ENCODE results near the gene GLDN.

GLDN gene

GRCh38 chr15:51363383-51363782 lies 21.9 kb downstream of the GLDN start:
- DNase-seq = no peak

- DNase-seq = no peak
Observed at GRCh38 chr15:51365417-51365816, 24.0 kb downstream of the GLDN start.

DNA sequence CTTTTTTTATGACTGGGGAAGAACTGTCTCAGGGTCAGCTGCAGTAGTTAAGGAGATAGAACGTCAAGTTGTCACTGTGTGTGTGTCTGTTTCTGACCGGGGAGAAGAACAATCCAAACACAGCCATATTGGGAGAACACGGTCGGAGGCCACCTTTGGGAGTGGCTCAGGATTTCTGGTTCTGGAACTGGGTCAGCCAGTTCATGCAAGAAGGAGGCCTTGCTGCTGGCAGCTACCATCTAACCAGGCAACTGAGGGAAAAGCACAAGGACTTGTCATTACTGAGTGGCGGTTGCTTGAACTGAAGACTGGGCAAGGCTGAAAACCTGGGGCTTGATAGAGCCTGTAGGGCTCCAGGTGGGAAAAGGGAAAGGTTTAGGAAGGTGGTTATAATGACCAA lies 24.6 kb downstream of the GLDN start:
- no peak for DNase-seq

DNA sequence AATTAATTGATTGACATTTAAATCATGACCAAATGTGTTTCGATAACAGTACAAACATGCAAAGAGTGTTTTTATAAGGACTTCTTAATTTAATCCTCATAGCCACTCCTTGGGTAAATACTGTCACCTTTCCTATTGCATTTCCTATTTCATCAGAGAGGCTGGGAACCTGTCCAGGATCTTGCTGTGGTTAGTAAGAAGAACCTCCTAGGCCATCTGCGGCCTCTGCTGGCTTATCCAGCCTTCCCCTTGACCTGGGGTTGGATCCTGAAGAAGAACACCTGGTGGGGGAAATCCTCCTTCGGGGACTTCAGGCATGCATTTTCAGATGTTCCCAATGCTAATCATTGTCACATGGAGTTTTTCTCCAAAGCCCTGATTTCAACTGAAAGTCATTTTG lies 25.5 kb downstream of the GLDN start:
- no peak for DNase-seq

- DNase-seq = no peak
Observed at GRCh38 chr15:51367322-51367976, 26.0 kb downstream of the GLDN start.

- DNase-seq = no peak
Observed at GRCh38 chr15:51368307-51368706, 26.9 kb downstream of the GLDN start.

DNA sequence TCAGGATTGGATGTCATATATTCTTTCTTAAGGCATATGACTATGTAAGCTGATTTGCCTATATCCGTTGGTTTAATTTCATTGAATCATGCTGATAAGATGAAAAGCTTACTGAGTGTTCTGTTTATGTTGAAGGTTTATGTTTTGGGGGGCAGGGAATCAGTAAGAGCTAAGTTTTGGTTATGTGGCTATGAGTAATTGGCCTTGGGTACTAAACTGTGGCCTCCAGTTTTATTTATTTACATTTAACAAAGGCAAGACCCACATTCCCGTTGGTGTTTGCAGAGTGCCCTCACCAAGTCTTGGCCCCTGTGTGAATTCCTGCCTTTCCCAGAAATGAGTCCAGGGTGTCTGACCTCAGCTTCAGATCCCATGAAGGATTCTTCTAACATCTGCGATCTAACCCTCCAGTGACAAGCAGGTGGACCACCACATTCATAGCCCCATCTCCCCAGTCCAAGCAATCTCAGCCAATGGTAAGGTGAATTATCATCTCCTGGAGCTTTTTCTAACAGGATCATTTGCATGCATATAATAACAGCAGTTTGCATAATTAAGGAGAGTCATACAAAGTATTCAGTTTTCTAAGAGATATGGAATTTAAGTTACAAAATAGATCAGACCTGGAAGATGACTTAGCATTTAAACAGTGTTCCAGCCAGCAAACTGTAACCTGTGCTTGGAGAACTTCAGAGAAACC lies 27.4 kb downstream of the GLDN start:
- no peak for DNase-seq

DNA sequence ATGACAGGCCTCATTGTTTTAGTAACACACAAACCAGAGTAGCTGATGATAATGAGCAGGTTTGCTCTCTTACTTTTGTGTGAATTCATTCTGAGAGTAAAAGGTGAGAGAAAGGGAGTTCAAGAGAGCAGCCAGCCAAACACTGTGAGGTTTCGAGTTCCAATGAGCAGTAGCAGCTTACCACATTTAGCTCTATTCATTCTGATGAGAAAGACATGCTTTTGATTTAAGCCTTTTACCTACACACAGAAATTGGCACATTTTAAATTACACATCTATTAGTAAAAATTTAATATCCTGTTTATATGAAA lies 28.0 kb downstream of the GLDN start:
- DNase-seq = no peak

DNA sequence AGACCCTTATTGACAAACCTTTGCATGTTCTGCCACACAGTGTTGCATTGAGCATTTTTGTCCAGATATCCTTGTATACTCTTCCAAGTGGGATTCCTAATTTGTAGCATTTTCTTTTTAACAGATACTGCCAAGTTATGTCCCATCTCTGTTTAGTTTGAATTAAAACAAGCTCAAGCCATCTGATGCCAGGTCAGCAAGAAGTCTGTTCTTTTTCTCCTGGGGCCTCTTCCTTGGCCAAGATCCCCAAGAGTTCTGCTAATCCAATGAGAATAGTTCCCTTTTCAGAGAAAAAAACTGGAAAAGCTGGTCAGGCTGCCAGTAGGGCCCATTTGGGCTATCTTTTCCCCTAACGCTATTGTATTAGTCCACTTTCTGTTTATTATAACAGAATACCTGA lies 29.8 kb downstream of the GLDN start:
- no peak for DNase-seq

DNA sequence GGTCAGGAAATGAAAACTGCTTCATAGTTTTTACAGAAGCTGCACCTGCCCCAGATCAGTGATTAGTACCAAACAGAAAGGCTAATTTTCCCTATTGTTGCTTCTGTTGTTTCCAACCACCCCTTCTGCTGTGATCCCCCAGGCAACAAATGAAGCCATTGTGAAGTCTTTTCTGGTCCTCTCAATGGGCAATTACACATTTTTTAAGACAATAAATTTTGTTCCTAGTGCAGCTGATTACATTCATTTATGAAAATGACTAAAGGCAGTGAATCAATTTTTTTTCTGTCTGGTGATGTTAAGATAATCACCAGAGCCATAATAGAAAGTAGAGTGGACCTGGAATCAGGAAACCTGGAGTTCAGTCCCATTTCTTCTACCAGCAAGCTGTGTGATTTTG lies 32.7 kb downstream of the GLDN start:
- no peak for DNase-seq

DNA sequence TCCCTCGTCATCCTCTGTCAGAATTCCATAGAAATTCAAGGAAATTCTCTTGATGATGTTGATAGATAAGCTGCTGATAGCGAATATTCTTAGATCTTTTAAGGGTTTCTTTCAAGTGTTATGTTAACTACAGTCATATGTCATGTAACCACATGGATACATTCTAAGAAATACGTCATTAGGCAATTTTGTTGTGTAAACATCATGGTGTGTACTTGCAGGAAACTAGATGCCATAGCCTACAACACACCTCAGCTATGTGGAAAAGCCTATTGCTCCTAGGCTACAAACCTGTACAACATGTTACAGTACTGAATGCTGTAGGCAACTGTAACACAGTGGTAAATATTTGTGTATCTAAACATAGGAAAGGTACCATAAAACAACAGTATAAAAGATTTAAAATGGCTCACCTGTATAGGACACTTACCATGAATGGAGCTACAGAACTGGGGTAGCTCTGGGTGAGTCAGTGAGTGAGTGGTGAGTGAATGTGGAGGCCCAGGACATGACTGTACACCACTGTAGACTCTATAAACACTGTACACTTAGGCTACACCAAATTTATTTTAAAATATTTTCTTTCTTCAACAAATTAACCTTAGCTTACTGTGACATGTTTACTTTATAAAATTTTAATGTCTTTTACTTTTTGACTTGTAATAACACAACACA lies 34.6 kb downstream of the GLDN start:
- no peak for DNase-seq

GRCh38 chr15:51377038-51377786 lies 35.8 kb downstream of the GLDN start:
- no peak for DNase-seq

DNA sequence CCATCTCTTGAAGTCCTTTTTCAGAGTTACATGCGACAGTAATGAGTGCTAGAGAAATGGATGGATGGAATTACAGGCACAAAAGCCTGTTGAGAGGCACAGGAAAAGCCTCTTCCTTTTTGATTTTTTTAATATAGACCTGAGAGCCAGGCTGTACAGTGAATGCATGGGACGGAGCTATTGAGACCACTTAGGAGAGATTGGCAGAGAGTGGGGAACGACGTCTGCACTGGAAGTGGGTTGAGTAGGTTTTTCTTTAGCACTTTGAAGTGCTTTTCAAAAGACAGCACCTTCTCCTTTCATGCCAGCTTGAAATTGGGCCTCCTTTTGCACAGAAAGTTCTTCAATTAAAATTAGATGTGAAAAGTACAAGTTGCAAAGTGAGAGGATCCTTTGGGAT lies 37.0 kb downstream of the GLDN start:
- DNase-seq = no peak

GRCh38 chr15:51379390-51379789 lies 37.9 kb downstream of the GLDN start:
- no peak for DNase-seq

- DNase-seq = no peak
Observed at GRCh38 chr15:51380999-51381806, 39.7 kb downstream of the GLDN start.

- no peak for DNase-seq
Observed at GRCh38 chr15:51382787-51383186, 41.3 kb downstream of the GLDN start.

GRCh38 chr15:51386029-51386428 lies 44.6 kb downstream of the GLDN start:
- no peak for DNase-seq

GRCh38 chr15:51386486-51386885 lies 45.0 kb downstream of the GLDN start:
- no peak for DNase-seq

DNA sequence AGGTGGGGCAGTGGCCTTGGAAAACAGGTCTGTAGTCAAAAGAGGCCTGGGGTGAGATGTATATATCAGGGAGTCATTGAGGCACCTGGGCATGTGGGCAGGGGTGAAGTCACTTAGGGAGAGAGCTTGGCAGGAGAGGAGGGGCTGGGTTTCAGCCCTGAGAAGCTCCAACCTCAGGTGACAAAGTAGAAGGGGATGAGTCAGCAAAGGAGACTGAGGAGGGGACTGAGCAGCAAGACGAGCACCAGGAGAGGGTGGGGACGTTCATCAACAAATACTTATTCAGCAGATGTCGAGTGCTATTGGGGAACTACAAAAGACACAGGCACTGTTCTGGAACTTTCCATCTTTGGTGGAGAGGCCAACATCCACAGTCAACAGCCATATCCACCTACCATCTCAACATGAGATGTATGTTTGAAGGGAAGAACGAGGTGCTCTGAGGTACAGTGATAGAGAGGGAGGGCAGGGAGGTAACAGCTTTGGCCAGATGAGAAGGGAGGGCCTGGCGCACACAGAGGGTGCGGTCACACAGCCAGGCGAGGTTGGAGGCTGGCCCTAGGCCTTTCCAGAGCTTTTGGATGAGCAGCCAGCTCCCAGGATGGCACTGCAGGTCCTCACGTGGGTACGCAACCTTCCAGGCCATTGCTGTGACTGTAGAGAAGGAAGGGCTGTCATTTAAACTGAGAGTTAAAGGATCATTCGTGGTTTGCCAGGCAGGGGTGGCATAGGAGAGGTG lies 45.7 kb downstream of the GLDN start:
- DNase-seq = no peak

- no peak for DNase-seq
Observed at GRCh38 chr15:51387699-51388041, 46.2 kb downstream of the GLDN start.

GRCh38 chr15:51388726-51389125 lies 47.3 kb downstream of the GLDN start:
- no peak for DNase-seq

All from T-helper 9 cell (primary cell).